Stimulated activated CD4-positive, alpha-beta T cell treated with anti-CD3 and anti-CD28 coated beads, Interleukin-1b, Interleukin-23, amount 100 ng/mL, for 48 hours (primary cell): Measurements from ENCODE around the gene SPPL3.

Experiments
- DNase-seq: peaks from one replicate; pipeline ENCODE4 v3.0.0-alpha.2; 2020

The SPPL3 gene

DNA sequence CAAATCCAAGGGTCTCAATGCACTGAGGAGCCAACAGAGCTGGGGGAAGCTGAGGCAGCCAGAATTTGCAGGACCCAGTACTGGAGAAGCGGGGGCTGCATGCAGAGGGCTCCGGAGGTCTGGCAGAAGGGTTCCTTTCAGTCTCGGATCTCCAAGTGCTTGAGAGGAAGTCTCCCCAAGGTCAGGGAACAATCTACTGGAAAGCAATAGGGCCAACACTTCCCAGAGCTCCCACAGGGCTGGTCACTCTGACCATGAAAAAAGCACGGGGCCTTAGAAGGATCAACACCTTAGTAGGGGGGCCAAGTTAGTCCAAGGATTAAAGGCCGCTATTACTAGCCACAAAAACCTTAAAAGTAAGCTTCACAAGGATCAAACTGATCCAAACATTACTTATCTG is 31.7 kb downstream of the SPPL3 start:
- DNase-seq: no peak

DNA sequence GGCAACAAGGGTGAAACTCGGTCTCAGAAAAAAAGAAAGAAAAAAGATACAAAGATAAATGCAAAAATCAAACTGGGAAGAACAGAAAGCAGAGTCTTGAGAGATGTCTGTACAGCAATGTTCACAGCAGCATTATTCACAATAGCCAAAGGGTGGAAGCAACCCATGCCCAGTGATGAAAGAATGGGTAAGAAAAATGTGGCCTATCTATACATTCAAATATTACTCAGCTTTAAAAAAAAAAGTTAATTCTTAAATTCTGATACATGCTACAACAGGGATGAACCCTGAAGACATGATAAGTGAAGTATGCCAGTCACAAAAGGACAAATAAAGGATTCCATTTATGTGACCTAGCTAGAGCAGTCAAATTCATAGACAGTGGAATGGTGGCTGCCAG is 33.7 kb downstream of the SPPL3 start:
- DNase-seq: no peak

DNA sequence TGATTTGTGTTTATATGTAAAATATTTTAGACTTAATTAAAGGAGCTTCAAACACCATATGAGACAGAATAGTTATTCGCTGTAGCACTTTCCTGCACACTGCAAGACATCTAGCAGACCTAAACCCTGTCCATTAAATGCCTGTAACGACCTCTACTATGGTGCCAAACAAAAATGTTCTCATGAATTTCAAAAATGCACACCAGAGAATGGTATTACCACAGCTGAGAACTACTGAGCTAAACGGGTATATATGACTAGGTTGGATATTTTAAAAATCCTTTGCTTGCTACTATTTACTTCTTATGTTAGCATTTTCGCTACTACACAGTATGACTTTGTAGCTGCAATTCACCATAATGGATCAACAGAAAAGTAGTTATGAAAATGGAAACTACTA is 34.8 kb downstream of the SPPL3 start:
- DNase-seq: no peak

DNA sequence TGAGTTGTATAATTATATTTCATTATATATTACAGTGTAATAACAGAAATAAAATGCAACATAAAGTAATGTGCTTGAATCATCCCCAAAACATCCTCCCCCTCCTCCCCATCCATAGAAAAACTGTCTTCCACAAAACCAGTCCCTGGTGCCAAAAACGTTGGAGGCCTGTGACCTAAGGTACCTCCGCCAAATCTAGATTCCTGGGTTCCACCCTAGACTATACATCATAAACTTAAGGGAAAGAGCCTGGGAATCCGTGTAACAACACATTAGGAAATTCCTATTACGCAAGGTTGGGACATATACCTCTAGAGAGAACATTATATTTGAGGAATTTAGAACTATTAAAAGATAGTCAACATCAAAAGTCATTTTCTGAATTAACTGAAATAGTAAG is 38.0 kb downstream of the SPPL3 start:
- DNase-seq: no peak

DNA sequence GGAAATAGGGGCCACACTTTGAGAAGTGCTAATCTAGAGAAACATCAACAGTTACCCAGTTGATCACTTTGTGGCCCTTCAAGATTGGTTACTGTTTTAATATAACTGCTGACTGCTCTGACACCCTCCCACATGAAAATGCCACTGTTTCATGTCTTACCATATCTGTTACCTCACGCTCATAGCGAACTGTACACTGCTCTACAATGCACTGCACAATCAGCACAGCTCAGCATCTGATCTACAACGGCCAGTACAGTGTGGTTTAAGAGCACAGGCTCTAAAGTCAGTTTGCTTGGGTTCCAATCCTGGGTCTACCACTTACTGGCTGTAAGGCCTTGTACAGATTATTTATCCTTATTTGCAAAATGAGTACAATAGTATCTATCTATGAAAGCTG is 39.1 kb downstream of the SPPL3 start:
- DNase-seq: no peak

DNA sequence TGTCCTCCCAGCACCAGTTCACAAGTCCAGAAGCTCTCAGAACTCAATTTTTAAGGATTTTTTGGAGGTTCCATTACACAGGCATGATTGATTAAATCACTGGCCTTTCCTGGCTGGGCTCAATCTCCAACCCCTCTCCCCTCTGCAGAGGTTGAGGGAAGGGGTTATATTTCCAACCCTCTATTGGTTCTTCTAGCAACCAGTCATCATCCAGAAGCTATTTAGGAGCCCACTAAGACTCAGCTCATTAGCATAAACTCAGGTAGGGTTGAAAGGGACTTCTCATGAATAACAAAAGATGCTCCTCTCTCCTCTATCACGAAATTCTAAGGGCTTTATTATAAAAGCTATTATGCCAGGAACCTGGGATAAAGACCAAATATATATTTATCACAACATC is 41.5 kb downstream of the SPPL3 start:
- no peak for DNase-seq

DNA sequence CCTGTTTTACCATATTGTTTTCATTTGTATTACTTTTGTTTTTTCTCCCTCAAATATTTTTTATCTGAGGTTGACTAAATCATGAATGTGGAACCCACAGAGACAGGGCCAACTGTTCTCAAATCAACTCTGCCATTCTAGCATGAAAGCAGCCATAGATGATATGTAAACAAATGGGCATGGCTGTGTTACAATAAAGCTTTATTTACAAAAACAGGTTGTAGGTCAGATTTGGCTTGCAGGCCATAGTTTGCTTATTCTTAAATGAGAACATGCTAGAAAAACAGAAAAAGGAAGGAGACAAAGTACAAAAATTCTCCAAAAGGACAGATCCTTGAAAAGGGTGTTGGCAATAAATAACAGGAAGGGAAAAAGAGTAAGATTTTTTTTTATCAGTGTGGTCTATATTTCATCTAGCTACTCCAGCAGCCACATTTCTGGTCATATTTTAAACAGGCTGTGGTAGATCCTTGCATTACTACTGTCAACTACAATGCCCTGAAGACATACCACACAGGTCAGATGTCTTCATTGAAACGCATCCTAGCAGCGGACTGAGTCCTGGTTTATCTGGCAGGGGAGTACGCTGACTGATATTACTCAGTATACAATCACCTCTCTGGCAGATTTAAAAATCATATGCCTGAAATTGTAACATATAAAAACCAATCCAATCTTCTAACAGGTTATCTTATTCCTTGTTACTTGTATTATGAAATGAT is 42.9 kb downstream of the SPPL3 start:
- DNase-seq: no peak

DNA sequence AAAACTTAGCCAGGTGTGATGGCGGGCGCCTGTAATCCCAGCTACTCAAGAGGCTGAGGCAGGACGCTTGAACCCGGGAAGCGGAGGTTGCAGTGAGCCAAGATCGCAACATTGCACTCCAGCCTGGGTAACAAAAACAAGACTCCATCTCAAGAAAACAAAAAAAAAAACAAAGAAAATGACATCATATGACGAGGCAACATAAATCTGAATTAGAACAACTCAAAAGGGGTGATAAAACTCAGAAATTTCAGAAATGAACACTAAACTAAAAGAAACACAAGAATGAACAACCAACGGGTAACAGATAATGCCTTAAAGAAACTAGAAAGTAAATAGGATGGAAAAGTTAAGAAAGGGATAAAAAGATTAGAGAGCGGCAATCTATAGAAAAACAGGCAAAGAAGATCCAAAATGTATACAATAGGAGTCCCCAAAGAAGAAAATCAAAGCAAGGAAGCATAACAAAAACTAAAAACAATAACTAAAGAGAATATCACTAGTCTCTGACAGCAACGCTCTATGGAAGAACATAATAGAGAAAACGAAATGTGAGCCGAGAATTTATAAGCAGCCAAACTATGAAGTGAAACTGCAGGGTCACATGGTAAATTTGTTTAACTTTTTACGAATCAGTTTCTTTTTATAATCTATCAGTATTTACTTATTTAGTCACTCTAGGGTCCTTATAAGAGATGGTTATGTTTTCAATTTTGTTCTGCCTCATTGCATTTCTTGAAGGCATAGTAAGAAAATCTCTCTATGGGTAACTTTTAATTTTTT is 45.7 kb downstream of the SPPL3 start:
- DNase-seq: no peak

DNA sequence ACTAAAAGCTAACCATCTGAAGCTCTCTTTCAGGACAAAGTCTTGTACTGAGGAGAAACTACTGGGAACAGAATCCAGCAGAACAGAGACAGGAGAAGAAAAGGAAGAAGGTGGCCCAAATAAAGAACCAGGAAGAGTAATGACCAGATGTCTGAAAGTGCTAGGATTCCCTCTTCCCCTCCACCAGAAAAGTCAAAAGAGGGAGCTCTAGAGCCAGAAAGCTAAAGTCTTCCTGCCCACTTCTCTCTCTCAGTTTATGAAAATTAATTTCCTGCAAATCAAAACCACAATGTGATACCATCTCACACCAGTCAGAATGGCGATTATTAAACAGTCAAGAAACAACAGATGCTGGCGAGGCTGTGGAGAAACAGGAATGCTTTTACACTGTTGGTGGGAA is 47.2 kb downstream of the SPPL3 start:
- no peak for DNase-seq

DNA sequence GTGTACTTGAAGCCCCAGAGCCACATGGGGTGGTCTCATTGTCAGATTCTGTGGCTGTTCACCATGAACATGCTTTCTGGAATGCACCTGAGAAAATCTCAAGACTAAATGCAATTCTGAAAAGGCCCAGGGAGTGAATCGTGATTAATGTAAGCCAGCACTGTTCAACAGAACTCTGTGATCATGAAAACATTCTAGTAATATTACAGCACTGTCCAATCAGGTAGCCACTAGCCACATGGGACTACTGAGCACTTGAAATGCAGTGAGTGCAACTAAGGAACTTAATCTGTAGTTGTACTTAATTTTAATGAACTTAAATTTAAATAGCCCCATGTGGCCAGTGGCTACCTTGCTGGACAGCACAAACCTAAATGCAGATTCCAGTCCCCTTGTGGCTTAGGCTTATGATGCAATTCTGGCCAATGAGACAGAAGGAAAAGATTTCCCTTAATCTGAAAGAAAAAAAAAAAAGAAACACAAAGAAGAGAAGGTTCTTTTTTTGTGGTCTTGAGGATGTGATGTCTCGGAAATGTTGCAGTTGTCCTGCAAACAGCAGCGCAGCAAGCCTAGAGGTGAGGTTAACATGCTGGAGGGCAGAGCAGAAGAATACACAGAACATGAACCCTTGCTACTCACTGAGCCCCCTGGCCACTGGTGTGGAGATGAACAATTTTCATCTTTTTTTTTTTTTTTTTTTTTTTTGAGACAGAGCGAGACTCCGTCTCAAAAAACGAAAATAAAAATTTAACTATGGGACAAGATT is 48.2 kb downstream of the SPPL3 start:
- no peak for DNase-seq

DNA sequence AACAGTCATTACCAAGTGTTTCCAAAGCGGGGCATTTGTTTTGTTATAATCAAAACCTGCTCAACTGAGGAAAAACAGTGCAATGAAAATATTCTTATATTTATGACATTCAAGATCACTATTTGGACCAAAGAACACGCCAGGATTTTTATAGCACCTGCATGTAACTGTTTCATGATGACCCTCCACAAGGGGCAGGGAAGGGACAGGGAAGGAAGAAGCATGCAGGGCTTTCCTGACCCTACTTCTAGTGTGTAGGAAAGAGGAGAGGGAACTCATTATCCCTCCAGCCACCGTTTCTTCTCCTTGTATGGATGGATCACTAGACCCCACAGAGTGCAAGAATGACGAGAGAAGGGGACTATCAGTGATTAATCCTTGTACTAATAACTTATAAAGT is 49.4 kb downstream of the SPPL3 start:
- DNase-seq: no peak

DNA sequence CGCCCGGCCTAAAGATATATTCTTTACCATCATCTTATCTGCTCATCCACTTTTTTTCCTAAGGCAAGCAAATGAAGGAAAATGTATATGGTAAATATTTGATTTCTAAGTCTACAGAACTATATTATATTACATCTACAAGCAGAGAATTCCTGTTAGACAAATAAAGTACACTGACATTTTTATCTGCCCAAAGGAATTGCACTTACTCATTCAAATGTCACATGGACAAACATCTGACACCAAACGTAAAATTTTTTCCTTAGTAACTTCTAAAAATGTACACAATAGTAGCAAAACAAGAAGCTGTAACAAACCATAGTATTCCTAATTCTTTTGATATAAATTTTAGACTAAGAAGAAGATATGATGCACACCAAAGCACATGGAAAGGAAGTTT is 51.0 kb downstream of the SPPL3 start:
- no peak for DNase-seq

DNA sequence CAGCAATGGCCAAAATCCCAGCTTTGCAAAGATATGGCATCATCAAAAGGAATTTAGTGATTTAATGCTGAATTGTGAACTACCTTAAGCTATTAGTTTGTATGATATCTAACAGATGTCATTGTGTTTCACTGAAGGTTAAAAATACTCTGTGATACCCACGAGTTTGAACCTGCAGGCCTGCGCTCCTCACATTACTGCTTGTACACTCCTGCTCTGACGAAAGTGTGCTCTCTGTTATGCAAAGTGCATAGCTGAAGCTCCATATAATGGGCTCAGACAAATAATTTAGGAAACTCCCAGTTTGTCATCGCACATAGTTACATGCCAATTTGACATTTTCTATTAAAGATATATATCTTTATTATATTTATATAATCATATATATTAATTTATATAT is 52.2 kb downstream of the SPPL3 start:
- DNase-seq: no peak

DNA sequence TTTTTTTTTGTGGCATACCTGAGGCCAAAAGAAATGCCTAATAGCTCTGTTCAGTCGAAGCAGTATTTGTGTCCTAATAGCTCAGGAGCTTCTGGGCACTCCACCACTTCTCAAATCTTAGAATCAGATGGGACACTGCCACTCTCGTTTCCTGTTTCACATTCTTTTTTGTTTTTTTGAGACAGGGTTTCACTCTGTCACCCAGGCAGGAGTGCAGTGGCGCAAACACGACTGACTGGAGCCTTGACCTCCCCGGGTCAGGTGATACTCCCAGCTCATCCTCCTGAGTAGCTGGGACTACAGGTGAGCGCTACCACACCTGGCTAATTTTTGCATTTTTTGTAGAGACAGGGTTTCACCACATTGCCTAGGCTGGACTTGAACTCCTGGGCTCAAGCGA is 52.7 kb downstream of the SPPL3 start:
- DNase-seq: no peak

DNA sequence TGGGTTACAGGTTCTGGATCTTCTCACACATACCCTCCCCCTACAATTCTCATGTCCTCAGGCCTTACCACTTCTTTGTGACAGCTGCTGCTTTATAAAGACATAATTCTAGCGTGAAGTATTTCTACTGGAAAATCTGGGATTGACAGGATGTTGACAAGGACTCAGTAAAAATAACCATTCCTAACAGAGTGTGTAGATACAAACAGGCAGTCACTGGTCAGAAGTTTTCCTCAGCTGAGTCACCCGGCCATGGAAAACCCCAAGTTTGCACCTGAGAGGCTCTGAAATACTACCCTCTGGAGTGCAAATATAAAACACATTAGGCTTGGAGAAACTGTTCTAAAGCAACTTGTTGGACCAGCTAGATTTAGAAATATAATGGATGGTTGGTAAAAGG is 54.4 kb downstream of the SPPL3 start:
- no peak for DNase-seq

DNA sequence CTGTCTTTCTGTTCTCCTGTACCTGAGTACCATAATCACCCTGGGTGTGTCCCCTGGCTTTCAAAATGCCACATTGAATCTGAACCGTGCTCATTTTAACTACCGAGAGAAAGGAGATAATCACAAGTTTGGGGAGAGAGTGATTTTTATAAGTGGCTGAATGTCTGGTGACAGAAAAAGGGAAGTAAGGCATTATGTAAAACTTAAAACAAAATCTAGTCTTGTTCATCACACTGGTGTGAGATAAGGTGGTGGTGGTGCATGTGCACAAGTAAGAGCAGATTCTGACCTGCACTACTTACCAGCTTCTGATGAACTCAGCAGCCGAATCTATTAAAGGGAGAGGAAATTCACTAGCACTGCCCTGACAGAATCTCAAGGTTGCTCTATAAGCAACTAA is 56.3 kb downstream of the SPPL3 start:
- DNase-seq: no peak

DNA sequence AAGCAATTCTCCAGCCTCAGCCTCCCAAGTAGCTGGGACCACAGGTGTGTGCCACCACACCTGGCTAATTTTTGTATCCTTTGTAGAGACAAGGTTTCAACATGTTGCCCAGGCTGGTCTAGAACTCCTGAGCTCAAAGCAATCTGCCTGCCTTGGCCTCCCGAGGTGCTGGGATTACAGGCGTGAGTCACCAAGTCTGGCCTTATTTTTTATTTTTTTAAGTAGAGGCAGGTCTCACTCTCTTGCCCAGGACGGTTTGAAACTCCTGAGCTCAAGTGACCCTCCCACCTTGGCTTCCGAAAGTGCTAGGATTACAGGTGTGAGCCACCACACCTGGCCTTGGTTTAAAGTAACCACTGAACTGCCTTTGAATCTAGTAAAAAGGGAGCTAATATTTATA is 56.8 kb downstream of the SPPL3 start:
- no peak for DNase-seq

DNA sequence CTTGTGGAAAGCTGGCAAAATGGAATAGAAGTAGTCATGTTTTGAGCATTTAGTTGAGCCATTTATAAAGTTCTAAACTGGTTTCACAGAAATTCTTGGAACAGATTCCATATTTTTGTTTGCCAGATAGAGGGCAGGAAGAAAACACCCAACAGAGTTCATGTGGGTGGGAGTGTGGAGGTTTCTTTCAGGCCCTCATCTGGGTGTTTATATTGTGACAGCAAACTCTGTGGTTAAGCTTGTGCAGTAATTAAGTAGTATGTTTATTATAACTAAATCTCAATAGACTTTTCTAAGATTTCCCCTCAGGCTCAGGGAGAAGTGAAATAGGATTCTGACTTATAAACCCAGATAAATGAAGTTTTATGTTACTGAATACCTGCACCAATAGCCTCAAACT is 57.4 kb downstream of the SPPL3 start:
- DNase-seq: no peak

DNA sequence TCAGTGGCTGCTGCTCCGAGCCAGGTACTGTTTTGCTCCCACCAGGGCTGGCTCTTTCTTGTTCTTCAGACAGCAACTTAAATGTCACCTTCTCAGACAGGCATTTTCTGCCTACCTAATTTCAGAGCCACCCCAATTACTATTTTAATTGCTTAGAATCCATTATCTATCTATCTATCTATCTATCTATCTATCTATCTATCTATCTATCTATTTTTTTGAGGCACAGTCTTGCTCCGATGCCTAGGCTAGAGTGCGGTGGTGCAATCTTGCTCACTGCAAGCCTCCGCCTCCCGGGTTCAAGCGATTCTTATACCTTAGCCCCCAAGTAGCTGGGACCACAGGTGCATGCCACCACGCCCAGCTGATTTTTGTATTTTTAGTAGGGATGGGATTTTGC is 58.5 kb downstream of the SPPL3 start:
- no peak for DNase-seq

DNA sequence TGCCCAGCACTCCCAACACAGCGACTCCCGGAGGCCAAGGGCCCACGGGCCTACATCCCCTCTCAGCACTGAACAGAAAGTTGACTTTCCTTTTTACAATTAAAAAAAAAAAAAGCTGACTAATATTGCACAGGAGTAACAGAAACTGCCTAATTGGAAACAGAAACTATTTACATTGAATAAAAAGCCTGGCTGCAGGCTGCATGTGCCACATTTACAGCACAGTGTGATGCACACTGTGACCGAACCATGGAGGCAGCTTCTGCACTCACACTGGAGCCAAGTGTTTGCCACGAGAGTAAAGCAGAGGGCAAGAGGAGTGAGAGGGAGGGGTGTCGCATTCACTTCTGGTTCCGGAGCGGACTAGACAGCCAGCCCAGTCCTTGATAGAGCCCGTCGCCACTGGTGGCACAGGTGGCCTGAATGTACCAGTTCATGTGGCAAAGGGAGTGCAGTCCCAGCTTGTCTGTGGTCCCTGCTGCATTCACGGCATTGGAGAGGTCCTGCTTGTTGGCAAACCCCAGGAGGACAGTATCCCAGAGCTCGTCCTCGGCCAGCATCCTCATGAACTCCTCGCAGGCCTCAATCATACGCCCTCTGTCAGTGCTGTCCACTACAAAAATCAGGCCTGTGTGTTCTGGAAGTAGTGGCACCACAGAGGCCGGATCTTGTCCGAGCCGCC is 59.2 kb downstream of the SPPL3 start:
- DNase-seq: no peak

DNA sequence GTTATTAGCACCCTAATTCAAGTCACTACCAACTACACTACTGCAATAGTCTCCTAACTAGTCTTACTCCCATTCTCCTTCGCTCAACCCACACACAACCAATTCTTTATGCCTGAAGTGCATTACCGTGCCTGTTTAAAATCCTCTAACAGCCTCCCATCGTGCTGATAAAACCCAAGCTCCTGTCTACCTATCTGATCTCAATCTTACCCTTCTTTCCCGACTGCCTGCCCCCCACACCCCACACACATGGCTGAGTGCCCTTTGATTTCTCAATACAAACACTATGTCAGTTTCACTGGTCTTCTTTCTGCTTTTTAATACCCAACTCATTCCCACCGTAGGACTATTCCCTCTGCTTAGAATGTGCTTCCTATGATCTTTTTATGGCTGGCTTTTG is 59.9 kb downstream of the SPPL3 start:
- no peak for DNase-seq

DNA sequence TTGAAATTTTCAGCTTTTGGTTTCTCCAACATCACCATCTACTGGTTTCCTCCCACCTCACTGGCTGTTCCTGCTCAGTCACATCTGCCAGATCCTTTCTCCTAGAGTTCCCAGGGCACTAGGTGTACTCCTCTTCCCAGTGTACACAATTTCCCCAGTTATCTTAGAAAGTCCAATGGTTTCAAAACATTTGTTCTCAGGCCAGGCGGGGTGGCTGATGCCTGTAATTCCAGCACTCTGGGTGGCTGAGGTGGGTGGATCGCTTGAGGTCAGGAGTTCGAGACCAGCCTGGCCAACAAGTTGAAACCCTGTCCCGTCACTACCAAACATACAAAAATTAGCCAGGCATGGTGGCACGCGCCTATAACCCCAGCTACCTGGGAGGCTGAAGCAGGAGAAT is 60.7 kb downstream of the SPPL3 start:
- no peak for DNase-seq

DNA sequence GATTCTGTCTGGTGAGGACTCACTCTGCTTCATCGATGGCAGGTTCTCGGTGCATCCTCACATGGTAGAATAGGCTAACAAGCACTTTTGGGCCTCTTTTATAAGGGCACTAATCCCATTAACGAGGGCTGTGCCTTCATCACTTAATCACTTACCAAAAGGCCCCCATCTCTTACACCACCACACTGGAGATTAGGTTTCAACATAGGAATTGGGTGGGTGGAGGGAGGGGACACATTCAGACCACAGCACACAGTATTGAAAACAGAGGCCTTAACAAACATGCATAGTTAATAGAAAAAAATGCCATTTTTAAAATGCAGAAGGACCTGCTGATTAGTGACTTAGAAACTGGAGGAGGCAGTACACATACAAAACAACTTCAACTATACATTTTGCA is 61.6 kb downstream of the SPPL3 start:
- DNase-seq: no peak

DNA sequence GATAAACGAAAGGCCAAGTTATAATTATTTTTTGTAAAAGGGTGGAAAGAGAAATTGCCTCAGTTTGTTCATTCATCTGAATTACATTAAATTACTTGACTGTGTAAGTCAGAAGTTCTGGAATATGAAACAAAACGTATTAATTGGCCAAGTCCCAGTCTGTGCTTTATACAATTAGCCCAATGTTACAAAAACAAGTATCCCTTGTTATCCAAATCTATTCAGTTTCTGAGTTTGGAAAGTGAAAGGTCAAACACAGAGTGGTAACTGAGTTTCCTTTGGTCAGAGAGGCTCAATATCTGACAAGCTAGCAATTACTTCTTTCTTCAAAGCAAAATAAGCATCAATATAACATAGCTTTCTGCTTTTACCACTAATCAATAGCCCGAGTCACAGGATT is 62.6 kb downstream of the SPPL3 start:
- DNase-seq: no peak
